ENCODE measurements around the gene VSIG8. TPM values are rescaled to one million over a fixed set of nuclear protein-coding genes. Genes with fewer than 3 reads are reported as not detected.

Gene VSIG8
- total RNA-seq, 1 experiment from 2014 or later = not detected

DNA sequence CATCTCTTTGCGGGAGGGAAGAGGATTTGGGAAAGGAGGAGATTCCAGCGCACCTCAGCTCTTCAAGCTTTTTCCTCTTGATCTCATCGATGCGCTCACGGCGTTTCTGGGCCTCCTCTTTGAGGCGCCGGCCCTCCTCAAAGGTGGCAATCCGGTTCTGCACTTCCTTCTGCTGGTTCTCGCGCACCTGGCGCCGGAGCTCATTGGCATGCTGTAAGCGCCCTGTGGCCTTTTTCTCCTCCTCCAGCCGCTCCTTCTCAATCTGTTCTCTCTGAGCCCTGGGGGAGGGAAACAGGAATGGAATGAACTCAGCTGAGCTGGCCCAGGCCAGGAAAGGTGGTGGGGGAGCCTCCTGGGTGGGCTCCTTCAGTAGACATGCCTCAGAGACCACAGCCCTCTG, 10.4 kb upstream of the VSIG8 start:
- Mint-ChIP-seq H3K36me3 (no peaks in the 10 kb centered on the region), H3K9me3 (no peaks in the 10 kb centered on the region), H3K27ac (no peak overlapping the region), H3K27me3 (ENCODE audit: low read depth) (peaks cover 2% of the 10 kb centered on the region; the same call in 1 of the 2 replicates), H3K4me3 (no peak overlapping the region), H3K4me1 (peaks cover under 1% of the 10 kb centered on the region; the same call in 1 of the 2 replicates)
- DNase-seq (ENCODE audit: low spot score) = no peak
- no peak for TF ChIP-seq ZNF532 (CRISPR knock-in tag; IDR thresholded peaks at IDR 0.05; ENCODE audit: borderline replicate concordance)
- no peak for TF ChIP-seq GRHL2 (CRISPR knock-in tag; IDR thresholded peaks at IDR 0.05; ENCODE audit: insufficient replicate concordance, severe bottlenecking)
- TF ChIP-seq OVOL2 (CRISPR knock-in tag; IDR thresholded peaks at IDR 0.05; ENCODE audit: borderline replicate concordance) = no peak
- TF ChIP-seq USF2 (CRISPR knock-in tag; IDR thresholded peaks at IDR 0.05) = no peak
- TF ChIP-seq, protein P1, sequence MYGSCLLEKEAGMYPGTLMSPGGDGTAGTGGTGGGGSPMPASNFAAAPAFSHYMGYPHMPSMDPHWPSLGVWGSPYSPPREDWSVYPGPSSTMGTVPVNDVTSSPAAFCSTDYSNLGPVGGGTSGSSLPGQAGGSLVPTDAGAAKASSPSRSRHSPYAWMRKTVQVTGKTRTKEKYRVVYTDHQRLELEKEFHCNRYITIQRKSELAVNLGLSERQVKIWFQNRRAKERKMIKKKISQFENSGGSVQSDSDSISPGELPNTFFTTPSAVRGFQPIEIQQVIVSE (CRISPR knock-in tag; IDR thresholded peaks at IDR 0.05; ENCODE audit: borderline replicate concordance) = no peak
- ATAC-seq = no peak
- ChIA-PET POLR2A (no interaction called here), CTCF (interaction anchor here (0.6 to 3.4 kb wide), 12 partner anchors 9 to 135 kb away, joined by 3 to 15 read pairs (median 4); partner anchors contain the start of genes SLAMF8 and VSIG8)

- no peaks in the 10 kb centered on the region for H3K9me3 Mint-ChIP-seq
Observed at GRCh38 chr1:159870704-159871103, 8.2 kb upstream of the VSIG8 start.

More at GRCh38 chr1:159870704-159871103, 8.2 kb upstream of the VSIG8 start:
- CTCF ChIA-PET = interaction anchor here (1.3 to 3.4 kb wide), 3 partner anchors 22 to 72 kb away, joined by 3 to 14 read pairs (median 9); no protein-coding TSS in a partner anchor
- H3K36me3 Mint-ChIP-seq = no peaks in the 10 kb centered on the region
- H3K4me3 Mint-ChIP-seq = no peak overlapping the region
- DNase-seq (ENCODE audit: low spot score) = no peak
- peaks cover 2% of the 10 kb centered on the region; the same call in 1 of the 2 replicates for H3K27me3 Mint-ChIP-seq (ENCODE audit: low read depth)
- POLR2A ChIA-PET = no interaction called here
- no peak overlapping the region for H3K27ac Mint-ChIP-seq
- TF ChIP-seq TCF7 (CRISPR knock-in tag; IDR thresholded peaks at IDR 0.05; ENCODE audit: low read depth) (no peak), E2F1 (CRISPR knock-in tag; IDR thresholded peaks at IDR 0.05) (no peak), E2F5 (CRISPR knock-in tag; IDR thresholded peaks at IDR 0.05) (no peak), CREB1 (CRISPR knock-in tag; IDR thresholded peaks at IDR 0.05) (no peak), ARID4B (CRISPR knock-in tag; IDR thresholded peaks at IDR 0.05; ENCODE audit: borderline replicate concordance) (no peak), USF2 (CRISPR knock-in tag; IDR thresholded peaks at IDR 0.05) (no peak), EMX1 (CRISPR knock-in tag; IDR thresholded peaks at IDR 0.05) (no peak), ZNF317 (CRISPR knock-in tag; IDR thresholded peaks at IDR 0.05; ENCODE audit: borderline replicate concordance, low read depth) (no peak), ETV6 (CRISPR knock-in tag; IDR thresholded peaks at IDR 0.05) (no peak), ZNF219 (CRISPR knock-in tag; IDR thresholded peaks at IDR 0.05; ENCODE audit: borderline replicate concordance) (no peak), ZBTB21 (CRISPR knock-in tag; IDR thresholded peaks at IDR 0.05; ENCODE audit: borderline replicate concordance) (no peak), SMAD4 (CRISPR knock-in tag; IDR thresholded peaks at IDR 0.05) (no peak), FOXP1 (CRISPR knock-in tag; IDR thresholded peaks at IDR 0.05; ENCODE audit: borderline replicate concordance) (no peak), PRRX2 (CRISPR knock-in tag; IDR thresholded peaks at IDR 0.05) (no peak), ZBTB43 (CRISPR knock-in tag; IDR thresholded peaks at IDR 0.05) (no peak)
- ATAC-seq = no peak
- peaks cover 4% of the 10 kb centered on the region for H3K4me1 Mint-ChIP-seq
